Natural killer cell (primary cell): ENCODE measurements around the gene RGPD8. TPM values are rescaled to one million over a fixed set of nuclear protein-coding genes. Genes with fewer than 3 reads are reported as not detected.

Experiments used
- ATAC-seq, 3 donors: fragments of 150-1000 bp in 2 of 3; fragments of 200-7000 bp in 1 of 3; cut with Tn5 transposase; 1 replicate in 1 of 3; 2 replicates in 2 of 3; pipeline ENCODE4 v1.10.0; 2021; ENCODE audit warnings: mild to moderate bottlenecking in 2 of 3, moderate library complexity in 2 of 3
- DNase-seq, 2 donors: peaks; one replicate each; pipeline versions ENCODE4 v3.0.0 to v3.0.0-alpha.2; 2013 to 2021; ENCODE audit warnings: mixed read lengths in 1 of 2
- H3K27ac ChIP-seq: one replicate; pipeline ENCODE4 v1.5.1; 2013; ENCODE audit warnings: mild to moderate bottlenecking, low read length
- H3K27me3 ChIP-seq: one replicate; pipeline ENCODE4 v1.6.1; 2013; ENCODE audit warnings: low read length; ENCODE audit not compliant: control insufficient read depth, insufficient read depth
- H3K36me3 ChIP-seq: one replicate; pipeline ENCODE4 v1.6.1; 2013; ENCODE audit warnings: low read length; ENCODE audit not compliant: control insufficient read depth, insufficient read depth
- H3K4me1 ChIP-seq: one replicate; pipeline ENCODE4 v1.6.1; 2013; ENCODE audit warnings: low read length; ENCODE audit not compliant: control insufficient read depth, insufficient read depth
- H3K4me3 ChIP-seq: one replicate; pipeline ENCODE4 v1.5.1; 2013; ENCODE audit warnings: low read length
- H3K9me3 ChIP-seq: one replicate; pipeline ENCODE4 v1.6.1; 2013; ENCODE audit warnings: low read length; ENCODE audit not compliant: control insufficient read depth, insufficient read depth
- H3K27ac Mint-ChIP-seq, 2 donors: one replicate each; pipeline ENCODE4 v1.8.0; 2022; ENCODE audit warnings: mild to moderate bottlenecking in 2 of 2, mixed read lengths in 2 of 2, moderate library complexity in 1 of 2
- H3K27me3 Mint-ChIP-seq, 2 donors: one replicate each; pipeline ENCODE4 v1.8.0; 2022; ENCODE audit warnings: low read depth in 2 of 2, mixed read lengths in 2 of 2
- H3K36me3 Mint-ChIP-seq: one replicate; pipeline ENCODE4 v1.8.0; 2022; ENCODE audit warnings: mixed read lengths
- H3K4me1 Mint-ChIP-seq, 2 donors: one replicate each; pipeline ENCODE4 v1.8.0; 2022; ENCODE audit warnings: mixed read lengths in 2 of 2
- H3K4me3 Mint-ChIP-seq: one replicate; pipeline ENCODE4 v1.8.0; 2022; ENCODE audit warnings: mild to moderate bottlenecking, moderate library complexity, mixed read lengths
- H3K9me3 Mint-ChIP-seq, 2 donors: one replicate each; pipeline ENCODE4 v1.8.0; 2022; ENCODE audit warnings: mixed read lengths in 2 of 2
- WGBS: methylation state at CpG from one replicate; pipeline ENCODE4 v1.1.7; 2013; ENCODE audit warnings: missing lambda C conversion rate; ENCODE audit not compliant: insufficient coverage; 5-methylcytosine and 5-hydroxymethylcytosine counted together
- intact Hi-C: fragments of 100-400 bp; cut with micrococcal nuclease; formaldehyde crosslinking; loops from one replicate; pipeline ENCODE4 v1.14.2; 2022
- total RNA-seq, 4 donors: library from RNA; stranded (reverse); fragments of 120-200 nt in 1 of 4; gene quantifications; one replicate each; pipeline versions ENCODE4 v1.2.3 to v1.2.4, GENCODE V29; 2013 to 2022
- TF ChIP-seq, protein P1 (sequence below): fragments of 200-600 bp; IDR thresholded peaks from one replicate; pipeline ENCODE4 v1.8.0; 2022; ENCODE audit warnings: antibody characterized with exemption

RGPD8 gene
- total RNA-seq, 3 donors from 2014 or later (not counting 1 experiment from before 2014, with no cell fraction given) = 30.7 to 38.5 (median 34.1) TPM

DNA sequence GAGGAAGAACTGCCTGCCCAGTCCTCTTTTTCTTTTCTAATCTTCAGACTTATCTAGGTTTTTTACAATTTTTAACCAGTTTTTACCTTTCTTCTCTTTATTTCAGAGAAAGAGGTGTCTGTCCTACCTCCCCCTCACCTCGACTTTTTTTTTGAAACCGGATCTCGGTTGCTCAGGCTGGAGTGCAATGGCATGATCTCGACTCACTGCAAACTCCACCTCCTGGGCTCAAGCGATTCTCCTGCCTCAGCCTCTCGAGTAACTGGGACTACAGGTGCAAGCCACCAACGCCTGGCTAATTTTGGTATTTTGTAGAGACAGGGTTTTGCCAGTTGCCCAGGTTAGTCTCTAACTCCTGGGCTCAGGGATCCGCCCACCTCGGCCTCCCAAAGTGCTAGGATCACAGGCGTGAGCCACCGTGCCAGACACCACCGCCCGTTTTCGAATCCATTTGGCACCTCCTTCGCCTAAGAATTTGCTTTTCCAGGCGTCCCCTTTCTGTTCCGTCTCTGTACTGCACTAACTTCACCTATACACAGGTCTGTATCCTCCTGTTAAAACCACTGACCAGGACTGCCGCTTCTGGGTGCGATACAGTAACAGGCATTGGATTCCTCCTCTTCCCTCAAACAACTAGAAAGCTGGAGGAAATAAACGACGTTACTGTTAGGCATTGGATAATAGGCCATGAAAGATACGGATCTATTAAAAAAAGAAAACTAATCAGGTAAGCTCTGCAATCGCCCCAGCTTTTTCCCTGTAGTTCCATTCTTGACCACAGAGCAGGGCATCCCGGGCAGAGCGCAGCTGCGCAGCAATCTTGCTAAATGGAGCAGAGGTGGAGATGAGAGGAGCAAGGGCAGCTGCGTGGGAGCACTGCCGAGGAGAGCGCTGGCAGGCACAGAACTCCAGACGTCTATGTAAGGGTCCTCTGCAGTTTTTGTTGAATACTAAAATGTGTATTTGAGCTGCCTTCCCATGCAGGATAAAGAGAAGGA, 88.1 kb downstream of the RGPD8 start:
- H3K36me3 ChIP-seq = no peaks in the 10 kb centered on the region
- DNase-seq (no peak), ATAC-seq (no peak)
- H3K9me3 Mint-ChIP-seq = peaks cover 0 to 2% of the 10 kb centered on the region in 2 donors
- 96% methylated on average over 30 of the region's 30 CpGs for WGBS
- H3K27me3 ChIP-seq = no peaks in the 10 kb centered on the region
- H3K9me3 ChIP-seq = no peaks in the 10 kb centered on the region
- intact Hi-C loops = no loop called here
- peaks cover 0 to 4% of the 10 kb centered on the region in 2 donors for H3K4me1 Mint-ChIP-seq
- H3K4me3 Mint-ChIP-seq = no peak overlapping the region
- H3K27me3 Mint-ChIP-seq = peaks cover 5 to 15% of the 10 kb centered on the region in 2 donors
- no peaks in the 10 kb centered on the region for H3K4me1 ChIP-seq
- no peak overlapping the region for H3K27ac ChIP-seq
- peak overlapping the region in 1 of 2 donors; percentile 46 for H3K27ac Mint-ChIP-seq
- H3K4me3 ChIP-seq = no peak overlapping the region
- H3K36me3 Mint-ChIP-seq = no peaks in the 10 kb centered on the region
- TF ChIP-seq, protein P1, sequence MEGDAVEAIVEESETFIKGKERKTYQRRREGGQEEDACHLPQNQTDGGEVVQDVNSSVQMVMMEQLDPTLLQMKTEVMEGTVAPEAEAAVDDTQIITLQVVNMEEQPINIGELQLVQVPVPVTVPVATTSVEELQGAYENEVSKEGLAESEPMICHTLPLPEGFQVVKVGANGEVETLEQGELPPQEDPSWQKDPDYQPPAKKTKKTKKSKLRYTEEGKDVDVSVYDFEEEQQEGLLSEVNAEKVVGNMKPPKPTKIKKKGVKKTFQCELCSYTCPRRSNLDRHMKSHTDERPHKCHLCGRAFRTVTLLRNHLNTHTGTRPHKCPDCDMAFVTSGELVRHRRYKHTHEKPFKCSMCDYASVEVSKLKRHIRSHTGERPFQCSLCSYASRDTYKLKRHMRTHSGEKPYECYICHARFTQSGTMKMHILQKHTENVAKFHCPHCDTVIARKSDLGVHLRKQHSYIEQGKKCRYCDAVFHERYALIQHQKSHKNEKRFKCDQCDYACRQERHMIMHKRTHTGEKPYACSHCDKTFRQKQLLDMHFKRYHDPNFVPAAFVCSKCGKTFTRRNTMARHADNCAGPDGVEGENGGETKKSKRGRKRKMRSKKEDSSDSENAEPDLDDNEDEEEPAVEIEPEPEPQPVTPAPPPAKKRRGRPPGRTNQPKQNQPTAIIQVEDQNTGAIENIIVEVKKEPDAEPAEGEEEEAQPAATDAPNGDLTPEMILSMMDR = no peak

DNA sequence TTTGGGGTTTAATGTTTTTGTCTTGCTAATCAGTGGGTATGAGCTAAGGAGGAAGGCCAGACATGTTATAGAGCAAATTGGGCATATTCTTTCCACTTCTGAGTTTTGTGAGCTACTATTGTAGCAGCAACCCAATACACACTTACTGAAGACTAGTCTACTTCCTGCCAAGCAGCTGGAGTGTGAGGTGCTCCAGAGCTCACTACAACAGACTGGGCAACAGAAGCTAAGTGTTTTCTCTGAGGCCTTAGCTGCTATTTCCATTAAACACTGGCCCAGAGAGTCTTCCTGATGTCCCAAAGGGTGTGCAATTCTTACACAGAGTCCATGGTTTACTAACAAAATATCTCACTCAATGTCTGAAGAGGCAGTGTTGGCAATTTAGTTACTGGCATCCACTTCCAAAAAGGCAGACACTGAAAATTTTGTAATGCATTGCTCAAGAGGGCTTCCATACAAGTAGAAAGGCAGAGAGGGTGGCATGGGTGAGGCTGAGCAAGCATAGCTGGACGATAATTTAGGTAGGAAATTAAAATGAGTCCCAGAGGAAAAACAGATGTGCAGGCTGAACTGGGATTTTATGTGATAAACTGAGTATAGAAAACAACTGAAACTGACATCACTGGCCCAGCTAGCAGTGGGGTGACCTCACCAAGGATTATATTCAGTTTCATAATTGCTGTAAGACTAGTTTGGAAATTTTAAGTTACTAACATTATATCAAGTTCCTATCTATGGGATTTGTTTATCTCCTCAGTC, 89.4 kb downstream of the RGPD8 start:
- Mint-ChIP-seq H3K4me3 (no peak overlapping the region), H3K36me3 (no peaks in the 10 kb centered on the region), H3K27me3 (peaks cover 5 to 15% of the 10 kb centered on the region in 2 donors), H3K9me3 (peaks cover 0 to 2% of the 10 kb centered on the region in 2 donors), H3K27ac (no peak overlapping the region), H3K4me1 (peaks cover 0 to 4% of the 10 kb centered on the region in 2 donors)
- no peaks in the 10 kb centered on the region for H3K4me1 ChIP-seq
- TF ChIP-seq, protein P1 = no peak
- DNase-seq (no peak), ATAC-seq (no peak)
- 56% methylated on average over 1 of the region's 1 CpG for WGBS
- H3K27ac ChIP-seq = no peak overlapping the region
- intact Hi-C loops = no loop called here
- no peaks in the 10 kb centered on the region for H3K9me3 ChIP-seq
- no peak overlapping the region for H3K4me3 ChIP-seq
- H3K36me3 ChIP-seq = no peaks in the 10 kb centered on the region
- no peaks in the 10 kb centered on the region for H3K27me3 ChIP-seq

DNA sequence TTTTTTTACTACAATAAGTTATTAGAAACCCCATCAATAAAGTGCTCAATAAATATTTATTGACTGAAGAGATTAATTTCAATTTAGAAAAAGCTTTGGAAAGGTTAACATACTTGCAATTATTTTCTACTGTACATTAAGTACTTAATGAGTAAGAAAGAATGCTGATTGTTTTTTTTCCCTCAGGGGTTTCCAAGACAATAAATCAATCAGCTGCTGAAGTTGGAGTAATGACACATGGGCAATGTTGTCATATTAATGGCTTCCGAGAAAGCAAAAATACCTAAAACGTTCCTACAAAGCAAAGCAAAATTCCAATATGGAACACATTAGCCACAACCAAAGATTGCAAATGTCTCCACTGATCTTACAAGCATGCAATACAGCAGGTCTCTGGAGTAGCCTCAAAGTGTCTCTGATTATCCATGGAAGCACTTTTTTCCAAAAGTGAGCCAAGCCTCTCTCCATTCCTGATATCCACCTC, 91.3 kb downstream of the RGPD8 start:
- TF ChIP-seq, protein P1 = no peak
- Histone ChIP-seq H3K4me1 (no peaks in the 10 kb centered on the region), H3K27me3 (no peaks in the 10 kb centered on the region), H3K9me3 (no peaks in the 10 kb centered on the region), H3K4me3 (no peak overlapping the region), H3K27ac (no peak overlapping the region), H3K36me3 (no peaks in the 10 kb centered on the region)
- H3K27me3 Mint-ChIP-seq = peaks cover 5 to 15% of the 10 kb centered on the region in 2 donors
- H3K4me3 Mint-ChIP-seq = no peak overlapping the region
- no peak for DNase-seq
- peaks cover 0 to 2% of the 10 kb centered on the region in 2 donors for H3K9me3 Mint-ChIP-seq
- no peak overlapping the region for H3K27ac Mint-ChIP-seq
- WGBS = 83% methylated on average over 2 of the region's 2 CpGs
- intact Hi-C loops = no loop called here
- H3K4me1 Mint-ChIP-seq = peaks cover 0 to 4% of the 10 kb centered on the region in 2 donors
- no peak for ATAC-seq
- no peaks in the 10 kb centered on the region for H3K36me3 Mint-ChIP-seq
